Kidney epithelial cell (primary cell): ENCODE measurements around the gene SBF1. TPM values are rescaled to one million over a fixed set of nuclear protein-coding genes. Genes with fewer than 3 reads are reported as not detected.

Source experiments
- DNase-seq: peaks from one replicate; pipeline ENCODE4 v3.0.0-alpha.2; 2010; ENCODE audit warnings: low read depth
- H3K27me3 ChIP-seq: 2 replicates; pipeline ENCODE4 v1.6.0; 2011; ENCODE audit warnings: low read length; ENCODE audit not compliant: control insufficient read depth, insufficient read depth
- H3K36me3 ChIP-seq: 2 replicates; pipeline ENCODE4 v1.5.1; 2011; ENCODE audit warnings: low read length; ENCODE audit not compliant: control insufficient read depth, insufficient read depth
- H3K4me3 ChIP-seq: 2 replicates; pipeline ENCODE4 v1.5.1; 2011; ENCODE audit warnings: low read depth, mild to moderate bottlenecking, control low read depth, low read length
- CTCF ChIP-seq: IDR thresholded peaks from 2 replicates; pipeline ENCODE4 v1.5.1; 2011; ENCODE audit warnings: mild to moderate bottlenecking, moderate library complexity, low read length, control low read depth, inconsistent platforms; ENCODE audit not compliant: insufficient read depth, poor library complexity, severe bottlenecking
- total RNA-seq: library from RNA; depleted of rRNA; stranded (reverse); fragments of >200 nt; gene quantifications from 2 replicates; pipeline ENCODE4 v1.2.3, GENCODE V29; 2015

The SBF1 gene
- total RNA-seq, 1 donor from 2014 or later, result 96.6 TPM

DNA sequence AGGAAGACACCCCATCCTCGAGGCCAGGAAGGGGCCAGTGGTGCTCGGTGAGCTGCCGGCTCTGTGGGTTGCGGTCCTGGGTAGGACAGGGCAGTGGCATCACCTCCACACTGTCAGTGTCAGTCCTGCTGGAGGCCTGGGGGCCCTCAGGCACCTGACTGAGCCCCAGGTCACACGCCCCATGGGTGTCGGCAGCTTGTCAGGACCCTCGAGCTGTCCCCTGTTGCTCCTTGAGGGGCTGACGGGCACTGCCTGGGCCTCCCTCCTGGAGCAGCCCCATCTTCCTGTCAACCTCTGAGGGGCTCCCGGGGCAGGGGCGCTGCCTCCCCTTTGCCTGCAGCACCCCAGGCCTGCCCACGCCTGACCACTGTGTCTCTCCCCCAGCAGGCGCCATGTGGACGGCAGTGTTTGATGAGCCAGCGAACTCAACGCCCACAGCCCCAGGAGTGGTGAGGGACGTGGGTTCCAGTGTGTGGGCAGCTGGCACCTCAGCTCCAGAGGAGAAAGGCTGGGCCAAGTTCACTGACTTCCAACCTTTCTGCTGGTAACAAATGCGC, 35.4 kb downstream of the SBF1 start:
- H3K36me3 ChIP-seq, result peaks cover 3% of the 10 kb centered on the region
- DNase-seq, result no peak
- H3K27me3 ChIP-seq, result no peaks in the 10 kb centered on the region
- no peak for TF ChIP-seq CTCF
- H3K4me3 ChIP-seq, result no peak overlapping the region

GRCh38 chr22:50438305-50439275, 36.2 kb downstream of the SBF1 start:
- H3K36me3 ChIP-seq, result peaks cover 3% of the 10 kb centered on the region
- no peak overlapping the region for H3K4me3 ChIP-seq
- no peak for TF ChIP-seq CTCF
- DNase-seq, result no peak
- no peaks in the 10 kb centered on the region for H3K27me3 ChIP-seq

DNA sequence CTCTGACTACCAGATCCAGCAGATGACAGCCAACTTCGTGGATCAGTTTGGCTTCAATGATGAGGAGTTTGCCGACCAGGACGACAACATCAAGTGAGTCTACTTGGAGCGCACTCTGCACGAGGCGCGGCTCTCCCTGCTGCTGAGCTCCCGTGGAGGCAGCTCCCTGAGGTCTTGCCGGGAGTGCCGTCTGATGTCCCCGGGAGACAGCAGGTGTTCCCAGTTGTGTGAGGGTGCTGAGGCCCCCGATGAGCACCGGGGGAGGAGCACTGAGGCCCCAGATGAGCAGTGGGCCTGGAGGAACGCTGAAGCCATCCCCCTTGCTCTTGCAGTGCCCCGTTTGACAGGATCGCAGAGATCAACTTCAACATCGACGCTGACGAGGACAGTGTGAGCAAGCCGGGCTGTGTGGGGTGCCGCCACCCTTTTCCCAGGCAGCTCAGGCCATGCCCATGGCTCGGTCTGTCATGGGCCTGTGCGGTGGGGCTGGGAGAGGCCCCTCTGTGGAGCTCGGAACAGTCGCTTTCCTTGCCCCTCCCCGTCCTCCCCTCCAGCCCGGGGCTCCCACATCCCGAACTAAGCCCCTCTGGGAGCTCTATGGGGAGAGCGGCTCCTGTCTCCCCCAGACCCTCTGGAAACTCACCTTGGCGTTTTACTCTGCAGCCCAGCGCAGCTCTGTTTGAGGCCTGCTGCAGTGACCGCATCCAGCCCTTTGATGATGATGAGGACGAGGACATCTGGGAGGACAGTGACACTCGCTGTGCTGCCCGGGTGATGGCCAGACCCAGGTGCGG, 37.1 kb downstream of the SBF1 start:
- H3K27me3 ChIP-seq, result no peaks in the 10 kb centered on the region
- DNase-seq, result no peak
- H3K36me3 ChIP-seq, result peaks cover 3% of the 10 kb centered on the region
- no peak for TF ChIP-seq CTCF
- H3K4me3 ChIP-seq, result no peak overlapping the region

GRCh38 chr22:50436841-50437341, 37.9 kb downstream of the SBF1 start:
- no peak for DNase-seq
- H3K27me3 ChIP-seq, result no peaks in the 10 kb centered on the region
- H3K36me3 ChIP-seq, result peaks cover 3% of the 10 kb centered on the region
- H3K4me3 ChIP-seq, result no peak overlapping the region
- no peak for TF ChIP-seq CTCF

DNA sequence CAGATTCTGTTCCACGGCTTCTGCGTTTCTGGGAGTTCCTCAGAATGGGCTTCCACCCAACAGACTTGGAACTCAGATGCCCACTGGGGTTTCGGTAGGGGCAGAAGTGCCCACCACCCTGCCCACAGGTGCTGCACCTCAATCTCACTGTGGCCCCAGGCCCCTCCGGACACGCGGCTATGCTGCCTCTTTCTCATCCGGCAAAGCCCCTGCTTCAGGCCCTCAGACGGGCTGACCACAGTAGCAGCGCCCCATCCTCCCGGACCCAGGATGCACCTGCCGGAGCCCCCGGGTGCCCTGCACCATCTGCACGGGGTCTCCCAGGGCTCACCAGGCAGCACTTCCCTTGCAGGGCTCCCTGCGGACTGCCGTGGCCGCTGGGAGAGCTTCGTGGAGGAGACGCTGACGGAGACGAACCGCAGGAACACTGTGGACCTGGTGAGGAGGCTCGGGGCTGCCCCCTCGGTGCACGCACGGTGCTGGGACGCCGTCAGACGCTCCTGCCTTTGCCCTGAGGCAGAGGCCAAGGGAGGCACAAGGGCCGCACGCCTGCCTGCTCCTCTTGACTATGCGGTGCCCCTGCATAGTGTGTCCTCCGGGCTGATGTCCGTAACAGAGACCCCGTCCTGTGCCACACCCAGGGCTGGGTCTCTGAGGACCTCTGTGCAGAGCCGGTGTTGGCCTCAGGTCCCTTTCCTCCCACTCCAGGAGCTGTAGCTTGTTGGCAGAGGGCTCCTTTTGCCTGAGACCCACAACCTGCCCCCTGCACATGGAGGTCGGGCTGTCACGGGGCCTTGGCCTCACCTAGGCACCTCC, 38.6 kb downstream of the SBF1 start:
- H3K27me3 ChIP-seq, result no peaks in the 10 kb centered on the region
- peaks cover 2% of the 10 kb centered on the region for H3K36me3 ChIP-seq
- no peak overlapping the region for H3K4me3 ChIP-seq
- no peak for TF ChIP-seq CTCF
- DNase-seq, result no peak
